Activated CD8-positive, alpha-beta T cell treated with anti-CD3 and anti-CD28 coated beads for 36 hours (primary cell): ENCODE results near the gene ZSWIM4. TPM values are rescaled to one million over a fixed set of nuclear protein-coding genes. Genes with fewer than 3 reads are reported as not detected.

Experiments used
- ATAC-seq: fragments of 200-7000 bp; cut with Tn5 transposase; one replicate; pipeline ENCODE4 v1.10.0; 2021; ENCODE audit warnings: mild to moderate bottlenecking, moderate library complexity
- CTCF ChIA-PET: fragments of 350-600 bp; sonication (Branson Sonifier 250); formaldehyde crosslinking; loops from one replicate; lab custom pipeline; 2021; ENCODE audit warnings: antibody characterized with exemption; lab: Charles Lee
- POLR2A ChIA-PET: fragments of 350-600 bp; sonication (Branson Sonifier 250); formaldehyde crosslinking; loops from one replicate; lab custom pipeline; 2021; ENCODE audit warnings: antibody characterized with exemption; lab: Charles Lee
- DNase-seq: peaks from one replicate; pipeline ENCODE4 v3.0.0-alpha.2; 2020
- H3K27ac Mint-ChIP-seq: one replicate; pipeline ENCODE4 v1.8.0; 2021; ENCODE audit warnings: mild to moderate bottlenecking, mixed read lengths
- H3K27me3 Mint-ChIP-seq: one replicate; pipeline ENCODE4 v1.8.0; 2021; ENCODE audit warnings: mixed read lengths
- H3K36me3 Mint-ChIP-seq: one replicate; pipeline ENCODE4 v1.8.0; 2021; ENCODE audit warnings: low read depth, mixed read lengths
- H3K4me1 Mint-ChIP-seq: one replicate; pipeline ENCODE4 v1.8.0; 2021; ENCODE audit warnings: low read depth, mixed read lengths
- H3K4me3 Mint-ChIP-seq: one replicate; pipeline ENCODE4 v1.8.0; 2021; ENCODE audit warnings: mild to moderate bottlenecking, moderate library complexity, mixed read lengths
- H3K9me3 Mint-ChIP-seq: one replicate; pipeline ENCODE4 v1.8.0; 2021; ENCODE audit warnings: mixed read lengths
- intact Hi-C: fragments of 100-400 bp; cut with micrococcal nuclease; formaldehyde crosslinking; loops from one replicate; pipeline ENCODE4 v1.10.0; 2022
- total RNA-seq, 2 experiments: library from RNA; stranded (reverse); gene quantifications; one replicate each; pipeline ENCODE4 v1.2.3, GENCODE V29; 2021
- TF ChIP-seq, protein P1 (sequence below): fragments of 200-600 bp; IDR thresholded peaks from one replicate; pipeline ENCODE4 v1.8.0; 2022; ENCODE audit warnings: antibody characterized with exemption, mild to moderate bottlenecking

Gene ZSWIM4
- total RNA-seq, 2 experiments from 2014 or later, result 6.6 to 6.8 TPM

GRCh38 chr19:13831537-13832467, 36.6 kb downstream of the ZSWIM4 start:
- Mint-ChIP-seq H3K36me3 (peaks cover 43% of the 10 kb centered on the region), H3K4me1 (peaks cover 28% of the 10 kb centered on the region), H3K4me3 (no peak overlapping the region), H3K9me3 (no peaks in the 10 kb centered on the region), H3K27ac (no peak overlapping the region), H3K27me3 (no peaks in the 10 kb centered on the region)
- intact Hi-C loops, result no loop called here
- ATAC-seq (no peak), DNase-seq (no peak)
- CTCF ChIA-PET, result no interaction called here
- TF ChIP-seq, protein P1, sequence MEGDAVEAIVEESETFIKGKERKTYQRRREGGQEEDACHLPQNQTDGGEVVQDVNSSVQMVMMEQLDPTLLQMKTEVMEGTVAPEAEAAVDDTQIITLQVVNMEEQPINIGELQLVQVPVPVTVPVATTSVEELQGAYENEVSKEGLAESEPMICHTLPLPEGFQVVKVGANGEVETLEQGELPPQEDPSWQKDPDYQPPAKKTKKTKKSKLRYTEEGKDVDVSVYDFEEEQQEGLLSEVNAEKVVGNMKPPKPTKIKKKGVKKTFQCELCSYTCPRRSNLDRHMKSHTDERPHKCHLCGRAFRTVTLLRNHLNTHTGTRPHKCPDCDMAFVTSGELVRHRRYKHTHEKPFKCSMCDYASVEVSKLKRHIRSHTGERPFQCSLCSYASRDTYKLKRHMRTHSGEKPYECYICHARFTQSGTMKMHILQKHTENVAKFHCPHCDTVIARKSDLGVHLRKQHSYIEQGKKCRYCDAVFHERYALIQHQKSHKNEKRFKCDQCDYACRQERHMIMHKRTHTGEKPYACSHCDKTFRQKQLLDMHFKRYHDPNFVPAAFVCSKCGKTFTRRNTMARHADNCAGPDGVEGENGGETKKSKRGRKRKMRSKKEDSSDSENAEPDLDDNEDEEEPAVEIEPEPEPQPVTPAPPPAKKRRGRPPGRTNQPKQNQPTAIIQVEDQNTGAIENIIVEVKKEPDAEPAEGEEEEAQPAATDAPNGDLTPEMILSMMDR, result no peak
- POLR2A ChIA-PET, result interaction anchor here (1.2 to 1.3 kb wide), 2 partner anchors 31 to 57 kb away, joined by 3 read pairs; partner anchors contain the start of gene C19orf53

- Mint-ChIP-seq H3K4me3 (peak overlapping the region; percentile 68), H3K9me3 (no peaks in the 10 kb centered on the region), H3K27ac (peak overlapping the region; percentile 87), H3K4me1 (peaks cover 39% of the 10 kb centered on the region), H3K27me3 (no peaks in the 10 kb centered on the region), H3K36me3 (peaks cover 54% of the 10 kb centered on the region)
- DNase-seq (peak; percentile 96), ATAC-seq (peak; percentile 85)
- intact Hi-C loops, result no loop called here
- ChIA-PET CTCF (interaction anchor here (0.9 to 3.8 kb wide), 7 partner anchors 13 to 49 kb away, joined by 3 to 56 read pairs (median 6); partner anchors contain the start of gene ZSWIM4), POLR2A (interaction anchor here (0.9 to 4.3 kb wide), 7 partner anchors 13 to 59 kb away, joined by 3 to 32 read pairs (median 3); partner anchors contain the start of genes C19orf53 and ZSWIM4)
- TF ChIP-seq, protein P1, result peak; percentile 65
Observed at GRCh38 chr19:13833330-13834243, 38.3 kb downstream of the ZSWIM4 start.

- Mint-ChIP-seq H3K9me3 (no peaks in the 10 kb centered on the region), H3K27ac (peak overlapping the region; percentile 87), H3K27me3 (no peaks in the 10 kb centered on the region), H3K4me3 (peak overlapping the region; percentile 68), H3K36me3 (peaks cover 58% of the 10 kb centered on the region), H3K4me1 (peaks cover 43% of the 10 kb centered on the region)
- ChIA-PET CTCF (interaction anchor here (0.9 to 3.8 kb wide), 7 partner anchors 12 to 50 kb away, joined by 3 to 56 read pairs (median 6); partner anchors contain the start of gene ZSWIM4), POLR2A (interaction anchor here (0.9 to 4.3 kb wide), 5 partner anchors 12 to 59 kb away, joined by 3 to 32 read pairs (median 4); partner anchors contain the start of gene ZSWIM4)
- ATAC-seq (no peak), DNase-seq (no peak)
- TF ChIP-seq, protein P1, result no peak
- intact Hi-C loops, result loop anchor here (5.0 kb wide), 1 partner anchor 37 kb away; the partner anchor contains the start of gene ZSWIM4
Observed at GRCh38 chr19:13834244-13835069, 39.2 kb downstream of the ZSWIM4 start.
